Amniotic epithelial cell (primary cell): ENCODE results near the gene DGKQ.

Experiments used
- DNase-seq: peaks from one replicate; pipeline ENCODE4 v3.0.0-alpha.2; 2010; ENCODE audit warnings: low read depth

DGKQ gene

GRCh38 chr4:973431-974397, at the start of gene DGKQ:
Gene DGKQ (minus strand): TSS chr4:973569. CDS start chr4:973482, 87 bp downstream.
- DNase-seq: peak; percentile 70

GRCh38 chr4:1022739-1023066, 49.3 kb upstream of the DGKQ start:
- no peak for DNase-seq

GRCh38 chr4:1022051-1022738, 48.8 kb upstream of the DGKQ start:
- no peak for DNase-seq

GRCh38 chr4:1021386-1022050, 48.1 kb upstream of the DGKQ start:
- DNase-seq: no peak

GRCh38 chr4:1019729-1020470, 46.5 kb upstream of the DGKQ start:
- no peak for DNase-seq

GRCh38 chr4:1019320-1019719, 46.0 kb upstream of the DGKQ start:
- DNase-seq: no peak

GRCh38 chr4:1018147-1019020, 45.0 kb upstream of the DGKQ start:
- no peak for DNase-seq

GRCh38 chr4:1017706-1018105, 44.3 kb upstream of the DGKQ start:
- no peak for DNase-seq

- DNase-seq: no peak
Observed at GRCh38 chr4:1017211-1017610, 43.8 kb upstream of the DGKQ start.

- no peak for DNase-seq
Observed at GRCh38 chr4:1015746-1016145, 42.4 kb upstream of the DGKQ start.

- DNase-seq: no peak
Observed at GRCh38 chr4:1015179-1015578, 41.8 kb upstream of the DGKQ start.

GRCh38 chr4:1014291-1015167, 41.2 kb upstream of the DGKQ start:
- no peak for DNase-seq

GRCh38 chr4:1013225-1014073, 40.1 kb upstream of the DGKQ start:
- no peak for DNase-seq

GRCh38 chr4:1012034-1012739, 38.8 kb upstream of the DGKQ start:
- no peak for DNase-seq

GRCh38 chr4:1011666-1012033, 38.3 kb upstream of the DGKQ start:
- no peak for DNase-seq

- DNase-seq: peak; percentile 76
Observed at GRCh38 chr4:1011022-1011665, 37.8 kb upstream of the DGKQ start, which contains the start of gene FGFRL1. Gene FGFRL1 (plus strand): TSS chr4:1011626. CDS start chr4:1012486, 860 bp downstream.

- DNase-seq: peak; percentile 93
Observed at GRCh38 chr4:1010395-1011021, 37.1 kb upstream of the DGKQ start.
